Ascending aorta (tissue), 2 donors: ENCODE measurements around the gene SLC27A2. TPM values are rescaled to one million over a fixed set of nuclear protein-coding genes. Genes with fewer than 3 reads are reported as not detected.

Experiments used
- DNase-seq, 2 donors: peaks; one replicate each; pipeline ENCODE4 v3.0.0-alpha.2; 2019; ENCODE audit warnings: low spot score in 2 of 2
- H3K27ac ChIP-seq, 2 donors: fragments of 200-600 bp; sonication (generic); one replicate each; pipeline ENCODE4 v1.5.1; 2016 to 2017; ENCODE audit warnings: mild to moderate bottlenecking in 1 of 2
- H3K27me3 ChIP-seq: fragments of 200-600 bp; sonication (generic); one replicate; pipeline ENCODE4 v1.5.1; 2017
- H3K36me3 ChIP-seq, 2 donors: fragments of 200-600 bp; sonication (generic); one replicate each; pipeline ENCODE4 v1.5.1; 2016
- H3K4me1 ChIP-seq, 2 donors: fragments of 200-600 bp; sonication (generic); one replicate each; pipeline ENCODE4 v1.5.1; 2016 to 2017; ENCODE audit warnings: mild to moderate bottlenecking in 1 of 2
- H3K4me3 ChIP-seq, 2 donors: fragments of 200-600 bp; sonication (generic); one replicate each; pipeline ENCODE4 v1.5.1; 2016 to 2017; ENCODE audit warnings: mild to moderate bottlenecking in 1 of 2
- H3K9me3 ChIP-seq, 2 donors: fragments of 200-600 bp; sonication (generic); one replicate each; pipeline ENCODE4 v1.5.1; 2016
- CTCF ChIP-seq, 3 experiments: fragments of 200-600 bp in 2 of 3; fragments of 450-650 bp in 1 of 3; sonication (generic) in 2 of 3; IDR thresholded peaks; one replicate each; pipeline ENCODE4 v1.5.1; 2016 to 2019; ENCODE audit warnings: antibody characterized with exemption in 3 of 3, mild to moderate bottlenecking in 1 of 3, moderate library complexity in 1 of 3
- intact Hi-C: fragments of 100-400 bp; cut with DNase I; formaldehyde crosslinking; loops from one replicate; pipeline ENCODE4 v1.15.1; 2023
- total RNA-seq: library from RNA; depleted of rRNA; stranded (reverse); fragments of >200 nt; gene quantifications from one replicate; pipeline ENCODE4 v1.1.0, GENCODE V29; 2016

Gene SLC27A2
- total RNA-seq, 1 donor from 2014 or later: not detected

GRCh38 chr15:50248994-50249582, 67.1 kb downstream of the SLC27A2 start:
- intact Hi-C loops: no loop called here
- no peak for TF ChIP-seq CTCF (IDR thresholded peaks at IDR 0.05)
- Histone ChIP-seq H3K4me3 (no peak overlapping the region), H3K27ac (no peak overlapping the region), H3K9me3 (no peaks in the 10 kb centered on the region), H3K27me3 (no peaks in the 10 kb centered on the region), H3K4me1 (no peaks in the 10 kb centered on the region), H3K36me3 (no peaks in the 10 kb centered on the region)
- no peak for DNase-seq

- no peaks in the 10 kb centered on the region for H3K9me3 ChIP-seq
- no peak overlapping the region for H3K27ac ChIP-seq
- no peak overlapping the region for H3K4me3 ChIP-seq
- H3K36me3 ChIP-seq: no peaks in the 10 kb centered on the region
- H3K27me3 ChIP-seq: no peaks in the 10 kb centered on the region
- intact Hi-C loops: no loop called here
- TF ChIP-seq CTCF (IDR thresholded peaks at IDR 0.05): no peak
- no peak for DNase-seq
- no peaks in the 10 kb centered on the region for H3K4me1 ChIP-seq
Observed at GRCh38 chr15:50249704-50250103, 67.7 kb downstream of the SLC27A2 start.

GRCh38 chr15:50250760-50251394, 68.9 kb downstream of the SLC27A2 start:
- intact Hi-C loops: no loop called here

GRCh38 chr15:50251638-50252182, 69.7 kb downstream of the SLC27A2 start:
- TF ChIP-seq CTCF (IDR thresholded peaks at IDR 0.05): no peak
- intact Hi-C loops: no loop called here
- Histone ChIP-seq H3K4me3 (no peak overlapping the region), H3K36me3 (no peaks in the 10 kb centered on the region), H3K9me3 (no peaks in the 10 kb centered on the region), H3K27ac (no peak overlapping the region), H3K4me1 (no peaks in the 10 kb centered on the region), H3K27me3 (no peaks in the 10 kb centered on the region)
- DNase-seq: no peak

More at GRCh38 chr15:50250760-50251394, 68.9 kb downstream of the SLC27A2 start:
- Histone ChIP-seq H3K9me3 (no peaks in the 10 kb centered on the region), H3K4me1 (no peaks in the 10 kb centered on the region), H3K4me3 (no peak overlapping the region), H3K36me3 (no peaks in the 10 kb centered on the region), H3K27ac (no peak overlapping the region), H3K27me3 (no peaks in the 10 kb centered on the region)
- DNase-seq: no peak
- no peak for TF ChIP-seq CTCF (IDR thresholded peaks at IDR 0.05)

GRCh38 chr15:50252556-50252955, 70.6 kb downstream of the SLC27A2 start:
- DNase-seq: no peak
- no peaks in the 10 kb centered on the region for H3K4me1 ChIP-seq
- no peak overlapping the region for H3K4me3 ChIP-seq
- no peaks in the 10 kb centered on the region for H3K27me3 ChIP-seq
- no peak for TF ChIP-seq CTCF (IDR thresholded peaks at IDR 0.05)
- intact Hi-C loops: no loop called here
- H3K27ac ChIP-seq: no peak overlapping the region
- no peaks in the 10 kb centered on the region for H3K36me3 ChIP-seq
- H3K9me3 ChIP-seq: no peaks in the 10 kb centered on the region
